HepG2 (cell line): ENCODE results near the gene SLAMF6. TPM values are rescaled to one million over a fixed set of nuclear protein-coding genes. Genes with fewer than 3 reads are reported as not detected.

Experiments used
- ATAC-seq: fragments of 200-7000 bp; cut with Tn5 transposase; 3 replicates; pipeline ENCODE4 v1.9.1; 2020; ENCODE audit warnings: mild to moderate bottlenecking, moderate library complexity
- BruUV-seq: library from RNA; stranded (reverse); fragments of 400-500 nt; replicated peaks from 2 replicates; lab custom pipeline; 2021; lab: Mats Ljungman, UMichigan
- CTCF ChIA-PET: fragments of 300-600 bp; formaldehyde crosslinking; extraction: SDS; loops from one replicate; lab custom pipeline; 2021; ENCODE audit warnings: low total read pairs, inconsistent platforms, low intra/inter-chr PET ratio; lab: Yijun Ruan, JAX
- POLR2A ChIA-PET: fragments of 350-600 bp; sonication (Branson Sonifier 250); formaldehyde crosslinking; loops from one replicate; lab custom pipeline; 2020; ENCODE audit warnings: antibody characterized with exemption, inconsistent platforms; lab: Yijun Ruan, JAX
- DNase-seq: peaks from one replicate; pipeline ENCODE4 v3.0.0-alpha.2; 2015; ENCODE audit warnings: low spot score
- FAIRE-seq: peaks from 3 replicates; lab custom pipeline; 2011; peaks lifted over from hg19 to GRCh38; lab: Jason Lieb, UNC
- H2AFZ ChIP-seq: one replicate; pipeline ENCODE4 v1.6.1; 2011; ENCODE audit warnings: low read length, inconsistent platforms
- H3K27ac ChIP-seq: fragments of 300-600 bp; 3 replicates; pipeline ENCODE4 v1.8.0; 2011; ENCODE audit warnings: mixed run types, mild to moderate bottlenecking, mixed read lengths, low read length, inconsistent platforms; ENCODE audit not compliant: insufficient read depth; ENCODE audit errors: extremely low read length
- H3K27me3 ChIP-seq, 2 experiments: fragments of 200-600 bp in 1 of 2; 2 replicates in 1 of 2; 3 replicates in 1 of 2; pipeline versions ENCODE4 v1.6.0 to v1.8.0; 2011; ENCODE audit warnings: low read length in 2 of 2, mild to moderate bottlenecking in 2 of 2, moderate library complexity in 2 of 2, inconsistent platforms in 1 of 2; ENCODE audit not compliant: insufficient read depth in 2 of 2, control insufficient read depth in 1 of 2
- H3K36me3 ChIP-seq, 2 experiments: fragments of 200-600 bp in 1 of 2; replicated peaks in 1 of 2; 2 replicates in 1 of 2; 3 replicates in 1 of 2; pipeline versions ENCODE4 v1.5.1 to v1.8.0; 2011; ENCODE audit warnings: low read length in 2 of 2, inconsistent platforms in 1 of 2; ENCODE audit not compliant: insufficient read depth in 2 of 2, control insufficient read depth in 1 of 2
- H3K4me1 ChIP-seq: 2 replicates; pipeline ENCODE4 v1.5.1; 2012; ENCODE audit warnings: low read length, inconsistent platforms; ENCODE audit not compliant: insufficient read depth
- H3K4me2 ChIP-seq: 2 replicates; pipeline ENCODE4 v1.6.0; 2011; ENCODE audit warnings: low read depth, low read length, inconsistent platforms
- H3K4me3 ChIP-seq, 3 experiments: fragments of 200-600 bp in 1 of 3; sonication (generic), shearing (Covaris generic) in 1 of 3; replicated peaks in 1 of 3; 2 replicates each; pipeline ENCODE4 v1.5.1; 2011 to 2016; ENCODE audit warnings: low read length in 3 of 3, inconsistent platforms in 2 of 3, low read depth in 2 of 3, mild to moderate bottlenecking in 2 of 3, control low read depth in 1 of 3, mixed read lengths in 1 of 3; ENCODE audit not compliant: insufficient read depth in 1 of 3
- H3K79me2 ChIP-seq: one replicate; pipeline ENCODE4 v1.6.1; 2011; ENCODE audit warnings: low read length, inconsistent platforms; ENCODE audit not compliant: insufficient read depth
- H3K9ac ChIP-seq: 2 replicates; pipeline ENCODE4 v1.6.0; 2011; ENCODE audit warnings: mild to moderate bottlenecking, low read depth, low read length, inconsistent platforms; ENCODE audit not compliant: insufficient read depth
- H3K9me3 ChIP-seq: 2 replicates; pipeline ENCODE4 v1.5.1; 2012; ENCODE audit warnings: mild to moderate bottlenecking, low read length
- H4K20me1 ChIP-seq: 2 replicates; pipeline ENCODE4 v1.6.0; 2011; ENCODE audit warnings: inconsistent platforms, mild to moderate bottlenecking, low read length, moderate library complexity; ENCODE audit not compliant: insufficient read depth
- AKAP8 ChIP-seq: sonication (generic); formaldehyde crosslinking; IDR thresholded peaks from 2 replicates; pipeline ENCODE4 v1.5.1; 2020; ENCODE audit warnings: mild to moderate bottlenecking, missing genetic modification reagents
- FOSL1 ChIP-seq: sonication (generic); formaldehyde crosslinking; IDR thresholded peaks from 2 replicates; pipeline ENCODE4 v1.9.0; 2021; ENCODE audit warnings: missing genetic modification reagents, borderline replicate concordance
- GZF1 ChIP-seq: sonication (generic); formaldehyde crosslinking; IDR thresholded peaks from 2 replicates; pipeline ENCODE4 v1.5.1; 2020; ENCODE audit warnings: mild to moderate bottlenecking, missing genetic modification reagents
- JDP2 ChIP-seq: sonication (generic); formaldehyde crosslinking; IDR thresholded peaks from 2 replicates; pipeline ENCODE4 v1.8.1; 2022; ENCODE audit warnings: missing genetic modification reagents, borderline replicate concordance
- KAT7 ChIP-seq: IDR thresholded peaks from 2 replicates; pipeline ENCODE4 v1.6.1; 2018; ENCODE audit warnings: borderline replicate concordance, missing compliant biosample characterization
- MTA1 ChIP-seq: sonication (generic); formaldehyde crosslinking; IDR thresholded peaks from 2 replicates; pipeline ENCODE4 v1.4.0; 2020; ENCODE audit warnings: missing genetic modification reagents, mild to moderate bottlenecking, borderline replicate concordance
- ZBTB3 ChIP-seq: sonication (generic); formaldehyde crosslinking; IDR thresholded peaks from 2 replicates; pipeline ENCODE4 v1.4.0; 2020; ENCODE audit warnings: low read depth, mild to moderate bottlenecking, moderate library complexity, missing genetic modification reagents, borderline replicate concordance
- ZFP1 ChIP-seq: IDR thresholded peaks from 2 replicates; pipeline ENCODE4 v1.6.1; 2016
- ZFP36L2 ChIP-seq: sonication (generic); formaldehyde crosslinking; IDR thresholded peaks from 2 replicates; pipeline ENCODE4 v1.4.0; 2020; ENCODE audit warnings: missing genetic modification reagents
- ZNF331 ChIP-seq: sonication (generic); formaldehyde crosslinking; IDR thresholded peaks from 2 replicates; pipeline ENCODE4 v1.4.0; 2020; ENCODE audit warnings: missing genetic modification reagents
- ZNF335 ChIP-seq: sonication (generic); formaldehyde crosslinking; IDR thresholded peaks from 2 replicates; pipeline ENCODE4 v1.4.0; 2020; ENCODE audit warnings: missing genetic modification reagents
- ZNF605 ChIP-seq: sonication (generic); formaldehyde crosslinking; IDR thresholded peaks from 2 replicates; pipeline ENCODE4 v1.8.0; 2022; ENCODE audit warnings: mild to moderate bottlenecking, missing genetic modification reagents
- ZSCAN20 ChIP-seq: sonication (generic); formaldehyde crosslinking; IDR thresholded peaks from 2 replicates; pipeline ENCODE4 v1.4.0; 2020; ENCODE audit warnings: missing genetic modification reagents, mild to moderate bottlenecking, borderline replicate concordance
- WGBS: methylation state at CpG from one replicate; pipeline ENCODE4 v1.1.6; 2017; ENCODE audit warnings: low lambda C conversion rate; 5-methylcytosine and 5-hydroxymethylcytosine counted together
- in situ Hi-C: cut with HindIII; loops from 2 replicates; pipeline ENCODE4 v1.10.0; 2017; ENCODE audit warnings: low pct_unique_long_range_greater_than_20kb; ENCODE audit not compliant: extremely low pct_ligation_motif_present
- intact Hi-C: fragments of 100-400 bp; cut with micrococcal nuclease; formaldehyde crosslinking; loops from one replicate; pipeline ENCODE4 v1.10.0; 2022; ENCODE audit not compliant: unreplicated experiment
- polyA plus RNA-seq, 8 experiments: library from polyadenylated mRNA; depleted of rRNA in 3 of 8; stranded (reverse) in 7 of 8; unstranded in 1 of 8; fragments of >200 nt; fragmentation: Illumina TruSeq in 4 of 8; extraction: Trizol in 4 of 8; gene quantifications; 2 replicates each; pipeline versions ENCODE4 v1.2.1 to v1.2.3, GENCODE V29; 2011 to 2016; ENCODE audit warnings: low read depth in 4 of 8, missing spikeins in 1 of 8, mixed read lengths in 1 of 8; ENCODE audit not compliant: insufficient read depth in 1 of 8
- total RNA-seq, 5 experiments: library from RNA; depleted of rRNA; stranded (reverse); fragments of >200 nt; fragmentation: Illumina TruSeq; extraction: Trizol; gene quantifications; 2 replicates each; pipeline ENCODE4 v1.2.3, GENCODE V29; 2016; ENCODE audit warnings: low read depth in 1 of 5
- TF ChIP-seq, protein P1 (sequence below): IDR thresholded peaks from 2 replicates; pipeline ENCODE4 v1.6.1; 2016; ENCODE audit warnings: missing compliant biosample characterization, missing genetic modification reagents, borderline replicate concordance
- TF ChIP-seq, protein P2 (sequence below): sonication (generic); formaldehyde crosslinking; IDR thresholded peaks from 2 replicates; pipeline ENCODE4 v1.4.0; 2020; ENCODE audit warnings: missing genetic modification reagents
- TF ChIP-seq, protein P3 (sequence below): sonication (generic); formaldehyde crosslinking; IDR thresholded peaks from 2 replicates; pipeline ENCODE4 v1.4.0; 2020; ENCODE audit warnings: missing genetic modification reagents

SLAMF6 gene
- total and polyA plus RNA-seq, 2 of the 13 experiments (the other 11 are each of a cell fraction or from before 2014, with no cell fraction given), result not detected

DNA sequence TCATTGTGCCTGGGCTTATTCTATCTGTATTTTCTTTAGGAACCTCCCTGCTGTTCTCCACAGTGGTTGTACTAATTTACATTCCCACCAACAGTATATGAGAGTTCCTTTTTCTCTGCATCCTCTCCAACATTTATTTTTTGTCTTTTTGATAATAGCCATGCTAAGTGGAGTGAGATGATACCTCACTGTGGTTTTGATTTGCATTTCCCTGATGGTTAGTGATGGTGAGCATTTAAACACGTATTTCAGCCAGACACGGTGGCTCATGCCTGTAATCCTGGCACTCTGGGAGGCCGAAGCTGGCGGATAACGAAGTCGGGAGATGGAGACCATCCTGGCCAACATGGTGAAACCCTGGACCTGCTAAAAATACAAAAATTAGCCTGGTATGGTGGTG lies 57.9 kb downstream of the SLAMF6 start:
- Histone ChIP-seq H3K9ac (no peak overlapping the region), H2AFZ (no peak overlapping the region), H3K36me3 (no peaks in the 10 kb centered on the region), H3K27ac (no peak overlapping the region), H4K20me1 (no peaks in the 10 kb centered on the region), H3K4me1 (no peaks in the 10 kb centered on the region), H3K4me3 (no peak overlapping the region), H3K79me2 (no peaks in the 10 kb centered on the region), H3K4me2 (no peak overlapping the region), H3K27me3 (no peaks in the 10 kb centered on the region; a peak in 1 of 5 replicates), H3K9me3 (no peaks in the 10 kb centered on the region)
- 51% methylated on average over 6 of the region's 6 CpGs for WGBS
- ChIA-PET POLR2A (no interaction called here), CTCF (no interaction called here)
- no peak for FAIRE-seq
- in situ Hi-C loops (no loop called here), intact Hi-C loops (no loop called here)
- no peak for TF ChIP-seq ZFP36L2 (CRISPR knock-in tag)
- TF ChIP-seq ZFP1, result no peak
- no peak for TF ChIP-seq ZNF335
- TF ChIP-seq, protein P1, sequence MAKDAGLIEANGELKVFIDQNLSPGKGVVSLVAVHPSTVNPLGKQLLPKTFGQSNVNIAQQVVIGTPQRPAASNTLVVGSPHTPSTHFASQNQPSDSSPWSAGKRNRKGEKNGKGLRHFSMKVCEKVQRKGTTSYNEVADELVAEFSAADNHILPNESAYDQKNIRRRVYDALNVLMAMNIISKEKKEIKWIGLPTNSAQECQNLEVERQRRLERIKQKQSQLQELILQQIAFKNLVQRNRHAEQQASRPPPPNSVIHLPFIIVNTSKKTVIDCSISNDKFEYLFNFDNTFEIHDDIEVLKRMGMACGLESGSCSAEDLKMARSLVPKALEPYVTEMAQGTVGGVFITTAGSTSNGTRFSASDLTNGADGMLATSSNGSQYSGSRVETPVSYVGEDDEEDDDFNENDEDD (CRISPR knock-in tag), result no peak
- no peak for TF ChIP-seq MTA1 (CRISPR knock-in tag)
- TF ChIP-seq, protein P2, sequence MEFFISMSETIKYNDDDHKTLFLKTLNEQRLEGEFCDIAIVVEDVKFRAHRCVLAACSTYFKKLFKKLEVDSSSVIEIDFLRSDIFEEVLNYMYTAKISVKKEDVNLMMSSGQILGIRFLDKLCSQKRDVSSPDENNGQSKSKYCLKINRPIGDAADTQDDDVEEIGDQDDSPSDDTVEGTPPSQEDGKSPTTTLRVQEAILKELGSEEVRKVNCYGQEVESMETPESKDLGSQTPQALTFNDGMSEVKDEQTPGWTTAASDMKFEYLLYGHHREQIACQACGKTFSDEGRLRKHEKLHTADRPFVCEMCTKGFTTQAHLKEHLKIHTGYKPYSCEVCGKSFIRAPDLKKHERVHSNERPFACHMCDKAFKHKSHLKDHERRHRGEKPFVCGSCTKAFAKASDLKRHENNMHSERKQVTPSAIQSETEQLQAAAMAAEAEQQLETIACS (CRISPR knock-in tag), result no peak
- no peak for DNase-seq
- ATAC-seq, result no peak
- no TSS peak for BruUV-seq

DNA sequence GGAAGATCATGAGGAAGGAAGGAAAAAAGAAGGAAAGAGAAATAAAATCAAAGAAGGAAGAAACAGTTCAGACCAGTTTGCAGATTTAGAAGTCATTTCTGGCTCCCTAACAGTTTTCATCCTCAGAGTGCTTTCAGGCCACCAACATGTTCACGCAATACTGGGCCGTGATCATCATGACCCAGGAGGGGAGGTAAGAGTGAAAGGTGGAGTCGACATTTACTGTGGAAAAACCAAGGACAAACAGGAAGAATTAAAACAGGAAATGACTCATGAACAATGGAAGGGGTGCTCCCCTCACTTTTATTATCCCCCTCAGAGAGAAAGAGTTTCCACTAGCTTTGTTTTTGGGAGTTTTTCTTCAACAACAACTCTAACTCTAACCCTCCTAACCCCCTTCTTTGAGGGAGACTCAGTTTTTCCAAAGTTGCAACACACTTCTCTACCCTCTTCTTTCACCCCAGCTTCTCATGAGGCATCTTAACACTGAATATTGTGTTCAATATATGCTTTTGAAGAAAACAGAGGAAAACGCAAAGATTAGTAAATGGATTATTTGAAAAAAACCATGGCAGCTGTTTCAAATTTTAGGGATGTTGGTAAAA lies 62.3 kb downstream of the SLAMF6 start:
- no peaks in the 10 kb centered on the region for H3K4me1 ChIP-seq
- no peak overlapping the region for H3K27ac ChIP-seq
- DNase-seq, result no peak
- ChIA-PET CTCF (no interaction called here), POLR2A (no interaction called here)
- no peak overlapping the region for H3K4me3 ChIP-seq
- no peak for ATAC-seq
- H3K36me3 ChIP-seq, result no peaks in the 10 kb centered on the region
- no peak overlapping the region for H2AFZ ChIP-seq
- BruUV-seq, result no TSS peak
- no peaks in the 10 kb centered on the region for H3K9me3 ChIP-seq
- no peak overlapping the region for H3K4me2 ChIP-seq
- WGBS, result 14% methylated on average over 4 of the region's 4 CpGs
- H4K20me1 ChIP-seq, result no peaks in the 10 kb centered on the region
- no peak for FAIRE-seq
- H3K79me2 ChIP-seq, result no peaks in the 10 kb centered on the region
- in situ Hi-C loops (no loop called here), intact Hi-C loops (no loop called here)
- H3K27me3 ChIP-seq, result no peaks in the 10 kb centered on the region; a peak in 2 of 5 replicates
- H3K9ac ChIP-seq, result no peak overlapping the region
- TF ChIP-seq KAT7 (no peak), ZNF605 (CRISPR knock-in tag) (no peak), ZNF331 (no peak), JDP2 (no peak), FOSL1 (no peak), AKAP8 (no peak), ZSCAN20 (no peak), GZF1 (CRISPR knock-in tag) (no peak), ZBTB3 (CRISPR knock-in tag) (no peak)
- TF ChIP-seq, protein P3, sequence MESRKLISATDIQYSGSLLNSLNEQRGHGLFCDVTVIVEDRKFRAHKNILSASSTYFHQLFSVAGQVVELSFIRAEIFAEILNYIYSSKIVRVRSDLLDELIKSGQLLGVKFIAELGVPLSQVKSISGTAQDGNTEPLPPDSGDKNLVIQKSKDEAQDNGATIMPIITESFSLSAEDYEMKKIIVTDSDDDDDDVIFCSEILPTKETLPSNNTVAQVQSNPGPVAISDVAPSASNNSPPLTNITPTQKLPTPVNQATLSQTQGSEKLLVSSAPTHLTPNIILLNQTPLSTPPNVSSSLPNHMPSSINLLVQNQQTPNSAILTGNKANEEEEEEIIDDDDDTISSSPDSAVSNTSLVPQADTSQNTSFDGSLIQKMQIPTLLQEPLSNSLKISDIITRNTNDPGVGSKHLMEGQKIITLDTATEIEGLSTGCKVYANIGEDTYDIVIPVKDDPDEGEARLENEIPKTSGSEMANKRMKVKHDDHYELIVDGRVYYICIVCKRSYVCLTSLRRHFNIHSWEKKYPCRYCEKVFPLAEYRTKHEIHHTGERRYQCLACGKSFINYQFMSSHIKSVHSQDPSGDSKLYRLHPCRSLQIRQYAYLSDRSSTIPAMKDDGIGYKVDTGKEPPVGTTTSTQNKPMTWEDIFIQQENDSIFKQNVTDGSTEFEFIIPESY, result no peak
